Sigmoid colon (tissue), 7 donors: Measurements from ENCODE around the gene LONRF2. TPM values are rescaled to one million over a fixed set of nuclear protein-coding genes. Genes with fewer than 3 reads are reported as not detected.

Experiments
- DNase-seq: peaks from one replicate; pipeline ENCODE4 v3.0.0-alpha.2; 2019
- H3K27ac ChIP-seq, 4 donors: fragments of 200-600 bp; sonication (generic); one replicate each; pipeline ENCODE4 v1.5.1; 2016 to 2019; ENCODE audit warnings: mild to moderate bottlenecking in 1 of 4
- H3K27me3 ChIP-seq, 3 donors: fragments of 200-600 bp; sonication (generic); one replicate each; pipeline ENCODE4 v1.5.1; 2019; ENCODE audit warnings: mild to moderate bottlenecking in 1 of 3
- H3K36me3 ChIP-seq, 4 donors: fragments of 200-600 bp; sonication (generic); one replicate each; pipeline ENCODE4 v1.5.1; 2016 to 2019
- H3K4me1 ChIP-seq, 4 donors: fragments of 200-600 bp; sonication (generic); one replicate each; pipeline ENCODE4 v1.5.1; 2017 to 2019
- H3K4me3 ChIP-seq, 4 donors: fragments of 200-600 bp; sonication (generic); one replicate each; pipeline ENCODE4 v1.5.1; 2017 to 2019; ENCODE audit warnings: mild to moderate bottlenecking in 2 of 4, moderate library complexity in 1 of 4
- H3K9me3 ChIP-seq, 4 donors: fragments of 200-600 bp in 3 of 4; sonication (generic) in 3 of 4; one replicate each; pipeline versions ENCODE4 v1.5.1 to v1.6.1; 2013 to 2019
- CTCF ChIP-seq, 4 experiments: fragments of 450-650 bp in 3 of 4; fragments of 200-600 bp in 1 of 4; IDR thresholded peaks; one replicate each; pipeline ENCODE4 v1.5.1; 2016 to 2019; ENCODE audit warnings: antibody characterized with exemption in 4 of 4, mild to moderate bottlenecking in 3 of 4, moderate library complexity in 2 of 4
- EP300 ChIP-seq, 4 donors: sonication (generic); formaldehyde crosslinking; IDR thresholded peaks; one replicate each; pipeline ENCODE4 v1.6.1; 2017; ENCODE audit warnings: antibody characterized with exemption in 4 of 4
- POLR2A ChIP-seq, 2 donors: fragments of 450-650 bp; IDR thresholded peaks; one replicate each; pipeline ENCODE4 v1.6.1; 2016; ENCODE audit warnings: antibody characterized with exemption in 2 of 2, mild to moderate bottlenecking in 2 of 2, moderate library complexity in 2 of 2
- POLR2AphosphoS5 ChIP-seq, 4 donors: sonication (generic); formaldehyde crosslinking; IDR thresholded peaks; one replicate each; pipeline ENCODE4 v1.6.1; 2017; ENCODE audit warnings: antibody characterized with exemption in 4 of 4
- WGBS, 2 donors: extraction: QIAGEN DNeasy Blood & Tissue Kit; methylation state at CpG; one replicate each; pipeline ENCODE4 v1.1.7; 2013; 5-methylcytosine and 5-hydroxymethylcytosine counted together
- intact Hi-C: fragments of 100-400 bp; cut with DNase I; formaldehyde crosslinking; loops from one replicate; pipeline ENCODE4 v1.15.1; 2023
- polyA plus RNA-seq, 3 donors: library from polyadenylated mRNA; stranded (reverse); fragments of 200-250 nt; gene quantifications; one replicate each; pipeline ENCODE4 v1.2.3, GENCODE V29; 2013
- total RNA-seq, 4 donors: library from RNA; depleted of rRNA; stranded (reverse); fragments of >200 nt; gene quantifications; one replicate each; pipeline ENCODE4 v1.1.0, GENCODE V29; 2016
- donor health status: healthy with polysubstance abuse.
- donor health status: Bipolar disorder and iron deficiency.
- donor health status: healthy.

LONRF2 gene
- total and polyA plus RNA-seq, 7 donors = under 0.01 to 25.8 (median 14.6) TPM

GRCh38 chr2:100270381-100271146 is 51.7 kb downstream of the LONRF2 start:
- Histone ChIP-seq H3K36me3 (peaks cover 0 to 17% (median 4%) of the 10 kb centered on the region in 4 donors), H3K27ac (no peak overlapping the region), H3K4me1 (no peaks in the 10 kb centered on the region), H3K27me3 (no peaks in the 10 kb centered on the region), H3K4me3 (no peak overlapping the region), H3K9me3 (no peaks in the 10 kb centered on the region)
- intact Hi-C loops = no loop called here
- DNase-seq = no peak
- WGBS, 2 donors = 89 to 92% methylated on average over 9 of the region's 9 CpGs
- TF ChIP-seq POLR2A (IDR thresholded peaks at IDR 0.05) = no peak

- Histone ChIP-seq H3K9me3 (no peaks in the 10 kb centered on the region), H3K4me3 (no peak overlapping the region), H3K27ac (no peak overlapping the region), H3K27me3 (no peaks in the 10 kb centered on the region), H3K4me1 (no peaks in the 10 kb centered on the region), H3K36me3 (peaks cover 0 to 11% (median under 1%) of the 10 kb centered on the region in 4 donors)
- no peak for DNase-seq
- 63 to 74% methylated on average over 5 of the region's 5 CpGs for WGBS, 2 donors
- TF ChIP-seq CTCF (IDR thresholded peaks at IDR 0.05) = no peak
- TF ChIP-seq POLR2A (IDR thresholded peaks at IDR 0.05) = no peak
- no peak for TF ChIP-seq EP300 (IDR thresholded peaks at IDR 0.05)
- no peak for TF ChIP-seq POLR2AphosphoS5 (IDR thresholded peaks at IDR 0.05)
- intact Hi-C loops = no loop called here
Measured at GRCh38 chr2:100269889-100270288, 52.4 kb downstream of the LONRF2 start.

- Histone ChIP-seq H3K4me3 (no peak overlapping the region), H3K4me1 (no peaks in the 10 kb centered on the region), H3K27ac (no peak overlapping the region), H3K9me3 (no peaks in the 10 kb centered on the region), H3K36me3 (peaks cover 0 to 2% (median 0%) of the 10 kb centered on the region in 4 donors), H3K27me3 (no peaks in the 10 kb centered on the region)
- intact Hi-C loops = no loop called here
- DNase-seq = no peak
- WGBS, 2 donors = 76 to 85% methylated on average over 4 of the region's 4 CpGs
- no peak for TF ChIP-seq POLR2AphosphoS5 (IDR thresholded peaks at IDR 0.05)
- no peak for TF ChIP-seq CTCF (IDR thresholded peaks at IDR 0.05)
- TF ChIP-seq EP300 (IDR thresholded peaks at IDR 0.05) = no peak
- no peak for TF ChIP-seq POLR2A (IDR thresholded peaks at IDR 0.05)
Measured at GRCh38 chr2:100268986-100269385, 53.3 kb downstream of the LONRF2 start.

- intact Hi-C loops = no loop called here
Measured at GRCh38 chr2:100267751-100268150, 54.5 kb downstream of the LONRF2 start.

GRCh38 chr2:100266126-100266525 is 56.2 kb downstream of the LONRF2 start:
- H3K4me1 ChIP-seq = no peaks in the 10 kb centered on the region
- intact Hi-C loops = no loop called here
- DNase-seq = no peak
- TF ChIP-seq EP300 (IDR thresholded peaks at IDR 0.05) = no peak
- no peak for TF ChIP-seq POLR2A (IDR thresholded peaks at IDR 0.05)
- TF ChIP-seq POLR2AphosphoS5 (IDR thresholded peaks at IDR 0.05) = no peak
- TF ChIP-seq CTCF (IDR thresholded peaks at IDR 0.05) = no peak
- no peaks in the 10 kb centered on the region for H3K36me3 ChIP-seq
- no peaks in the 10 kb centered on the region for H3K9me3 ChIP-seq
- 95 to 97% methylated on average over 7 of the region's 7 CpGs for WGBS, 2 donors
- no peak overlapping the region for H3K4me3 ChIP-seq
- no peak overlapping the region for H3K27ac ChIP-seq
- no peaks in the 10 kb centered on the region for H3K27me3 ChIP-seq

More at GRCh38 chr2:100267751-100268150, 54.5 kb downstream of the LONRF2 start:
- no peak for DNase-seq
- WGBS, 2 donors = 55 to 80% methylated on average over 2 of the region's 2 CpGs
- Histone ChIP-seq H3K9me3 (no peaks in the 10 kb centered on the region), H3K36me3 (no peaks in the 10 kb centered on the region), H3K4me1 (no peaks in the 10 kb centered on the region), H3K4me3 (no peak overlapping the region), H3K27me3 (no peaks in the 10 kb centered on the region), H3K27ac (no peak overlapping the region)
- no peak for TF ChIP-seq CTCF (IDR thresholded peaks at IDR 0.05)
- no peak for TF ChIP-seq POLR2A (IDR thresholded peaks at IDR 0.05)
- TF ChIP-seq POLR2AphosphoS5 (IDR thresholded peaks at IDR 0.05) = no peak
- TF ChIP-seq EP300 (IDR thresholded peaks at IDR 0.05) = no peak
